Upper lobe of left lung (tissue), 6 donors: ENCODE results near the gene ARL4D. TPM values are rescaled to one million over a fixed set of nuclear protein-coding genes. Genes with fewer than 3 reads are reported as not detected.

Source experiments
- ATAC-seq, 2 donors: fragments of 200-7000 bp; cut with Tn5 transposase; one replicate each; pipeline ENCODE4 v1.9.1; 2022; ENCODE audit warnings: mild to moderate bottlenecking in 2 of 2, moderate library complexity in 2 of 2; ENCODE audit not compliant: low FRiP score in 2 of 2
- DNase-seq, 2 donors: peaks; one replicate each; pipeline ENCODE4 v3.0.0-alpha.2; 2019 to 2020
- H3K27ac ChIP-seq, 4 donors: fragments of 200-600 bp; sonication (generic); one replicate each; pipeline ENCODE4 v1.5.1; 2016 to 2019
- H3K27me3 ChIP-seq, 4 donors: fragments of 200-600 bp; sonication (generic); one replicate each; pipeline ENCODE4 v1.5.1; 2017 to 2019
- H3K36me3 ChIP-seq, 4 donors: fragments of 200-600 bp; sonication (generic); one replicate each; pipeline ENCODE4 v1.5.1; 2016 to 2019
- H3K4me1 ChIP-seq, 4 donors: fragments of 200-600 bp; sonication (generic); one replicate each; pipeline ENCODE4 v1.5.1; 2018 to 2019
- H3K4me3 ChIP-seq, 4 donors: fragments of 200-600 bp; sonication (generic); one replicate each; pipeline ENCODE4 v1.5.1; 2017 to 2019; ENCODE audit warnings: mild to moderate bottlenecking in 2 of 4, moderate library complexity in 1 of 4
- H3K9me3 ChIP-seq, 4 donors: fragments of 200-600 bp; sonication (generic); one replicate each; pipeline ENCODE4 v1.5.1; 2018 to 2019
- CTCF ChIP-seq, 6 experiments: fragments of 450-650 bp in 4 of 6; fragments of 200-600 bp in 2 of 6; sonication (generic) in 2 of 6; IDR thresholded peaks; one replicate each; pipeline ENCODE4 v1.5.1; 2016 to 2019; ENCODE audit warnings: antibody characterized with exemption in 6 of 6
- EP300 ChIP-seq, 4 donors: sonication (generic); formaldehyde crosslinking; IDR thresholded peaks; one replicate each; pipeline ENCODE4 v1.5.1; 2017; ENCODE audit warnings: antibody characterized with exemption in 4 of 4, control low read depth in 2 of 4
- POLR2A ChIP-seq, 4 donors: fragments of 450-650 bp; IDR thresholded peaks; one replicate each; pipeline ENCODE4 v1.5.1; 2016 to 2017; ENCODE audit warnings: antibody characterized with exemption in 4 of 4, mild to moderate bottlenecking in 2 of 4
- POLR2AphosphoS5 ChIP-seq, 2 donors: sonication (generic); formaldehyde crosslinking; IDR thresholded peaks; one replicate each; pipeline ENCODE4 v1.5.1; 2017; ENCODE audit warnings: antibody characterized with exemption in 2 of 2
- WGBS, 2 donors: methylation state at CpG; one replicate each; pipeline ENCODE4 v1.1.5; 2017 to 2018; 5-methylcytosine and 5-hydroxymethylcytosine counted together
- total RNA-seq, 6 donors: library from RNA; depleted of rRNA in 4 of 6; stranded (reverse); fragments of >200 nt in 4 of 6; gene quantifications; one replicate each; pipeline versions ENCODE4 v1.1.0 to v1.2.1, GENCODE V29; 2016 to 2021
- donor health status: DM: no; HTN: no; CAD: no; lungs with moderate emphysema.
- donor health status: DM: no; HTN: yes; CAD: no; lungs with severe emphysema.

The ARL4D gene
- 10 to 100 TPM in 2 of 6 donors, 1 to 10 TPM in 4; 6.5 to 24.2 (median 9.4) TPM for total RNA-seq

- H3K36me3 ChIP-seq: peaks cover 0 to 9% (median 0%) of the 10 kb centered on the region in 4 donors
- 1 to 2% methylated on average over 34 to 45 of the region's 64 CpGs for WGBS, 2 donors
- H3K9me3 ChIP-seq: no peaks in the 10 kb centered on the region
- peaks cover 31 to 56% (median 36%) of the 10 kb centered on the region in 4 donors for H3K4me1 ChIP-seq
- ATAC-seq (peak; percentile 75 to 94), DNase-seq (peak; percentile 95 to 96)
- TF ChIP-seq POLR2AphosphoS5 (IDR thresholded peaks at IDR 0.05) (peak; percentile 68 to 99), EP300 (IDR thresholded peaks at IDR 0.05) (no peak), CTCF (IDR thresholded peaks at IDR 0.05) (no peak), POLR2A (IDR thresholded peaks at IDR 0.05) (peak in 3 of 4 donors; percentile 52 to 95 (median 93))
- H3K27ac ChIP-seq: peak within 1 kb of the TSS; percentile 70 to 94 (median 89)
- H3K4me3 ChIP-seq: peak within 1 kb of the TSS; percentile 65 to 88 (median 73)
- H3K27me3 ChIP-seq: no peaks in the 10 kb centered on the region
These were observed at the start of gene ARL4D for GRCh38 chr17:43398724-43399595. ARL4D (plus strand) TSS chr17:43398993; CDS start chr17:43399733, 740 bp downstream.

- peaks cover 16 to 32% (median 28%) of the 10 kb centered on the region in 4 donors for H3K9me3 ChIP-seq
- DNase-seq (no peak), ATAC-seq (no peak)
- no peaks in the 10 kb centered on the region for H3K4me1 ChIP-seq
- TF ChIP-seq POLR2A (IDR thresholded peaks at IDR 0.05): no peak
- TF ChIP-seq EP300 (IDR thresholded peaks at IDR 0.05): no peak
- TF ChIP-seq CTCF (IDR thresholded peaks at IDR 0.05): no peak
- no peak overlapping the region for H3K27ac ChIP-seq
- no peaks in the 10 kb centered on the region for H3K27me3 ChIP-seq
- no peak overlapping the region for H3K4me3 ChIP-seq
- 91 to 100% methylated on average over 2 of the region's 2 CpGs for WGBS, 2 donors
- no peaks in the 10 kb centered on the region for H3K36me3 ChIP-seq
These were observed 49.7 kb upstream of the ARL4D start for GRCh38 chr17:43349142-43349541.

GRCh38 chr17:43350888-43351361 lies 47.9 kb upstream of the ARL4D start:
- no peak overlapping the region for H3K4me3 ChIP-seq
- TF ChIP-seq CTCF (IDR thresholded peaks at IDR 0.05): no peak
- no peak for TF ChIP-seq POLR2AphosphoS5 (IDR thresholded peaks at IDR 0.05)
- TF ChIP-seq EP300 (IDR thresholded peaks at IDR 0.05): no peak
- TF ChIP-seq POLR2A (IDR thresholded peaks at IDR 0.05): no peak
- 88 to 90% methylated on average over 9 of the region's 9 CpGs for WGBS, 2 donors
- H3K9me3 ChIP-seq: peaks cover 16 to 32% (median 28%) of the 10 kb centered on the region in 4 donors
- H3K4me1 ChIP-seq: no peaks in the 10 kb centered on the region
- no peaks in the 10 kb centered on the region for H3K27me3 ChIP-seq
- ATAC-seq (no peak), DNase-seq (no peak)
- H3K27ac ChIP-seq: no peak overlapping the region
- no peaks in the 10 kb centered on the region for H3K36me3 ChIP-seq

GRCh38 chr17:43351691-43352090 lies 47.1 kb upstream of the ARL4D start:
- Histone ChIP-seq H3K27ac (no peak overlapping the region), H3K9me3 (peaks cover 16 to 32% (median 28%) of the 10 kb centered on the region in 4 donors), H3K36me3 (no peaks in the 10 kb centered on the region), H3K4me3 (no peak overlapping the region), H3K27me3 (no peaks in the 10 kb centered on the region), H3K4me1 (no peaks in the 10 kb centered on the region)
- TF ChIP-seq POLR2A (IDR thresholded peaks at IDR 0.05) (no peak), CTCF (IDR thresholded peaks at IDR 0.05) (no peak), EP300 (IDR thresholded peaks at IDR 0.05) (no peak), POLR2AphosphoS5 (IDR thresholded peaks at IDR 0.05) (no peak)
- DNase-seq (no peak), ATAC-seq (no peak)
- 88 to 94% methylated on average over 8 of the region's 8 CpGs for WGBS, 2 donors
